Type B pancreatic cell (in vitro differentiated cells): ENCODE data around the gene DEUP1. TPM values are rescaled to one million over a fixed set of nuclear protein-coding genes. Genes with fewer than 3 reads are reported as not detected.

ENCODE experiments used
- DNase-seq: peaks from one replicate; pipeline ENCODE4 v3.0.0; 2021; ENCODE audit warnings: mixed read lengths; ENCODE audit not compliant: unreplicated experiment; ENCODE audit errors: extremely low spot score
- H3K27ac Mint-ChIP-seq: 2 replicates; pipeline ENCODE4 v1.8.0; 2021; ENCODE audit warnings: mild to moderate bottlenecking, mixed read lengths
- H3K27me3 Mint-ChIP-seq: 2 replicates; pipeline ENCODE4 v1.8.0; 2021; ENCODE audit warnings: mixed read lengths
- H3K36me3 Mint-ChIP-seq: 2 replicates; pipeline ENCODE4 v1.8.0; 2021; ENCODE audit warnings: mixed read lengths
- H3K4me1 Mint-ChIP-seq: one replicate; pipeline ENCODE4 v1.8.0; 2021; ENCODE audit warnings: mixed read lengths; ENCODE audit not compliant: unreplicated experiment
- H3K4me3 Mint-ChIP-seq: 2 replicates; pipeline ENCODE4 v1.8.0; 2021; ENCODE audit warnings: mild to moderate bottlenecking, mixed read lengths
- H3K9me3 Mint-ChIP-seq: 2 replicates; pipeline ENCODE4 v1.8.0; 2021; ENCODE audit warnings: mixed read lengths
- total RNA-seq: library from RNA; stranded (reverse); gene quantifications from 2 replicates; pipeline ENCODE4 v1.2.1, GENCODE V29; 2021; ENCODE audit warnings: low replicate concordance
- TF ChIP-seq, protein P1 (sequence below): fragments of 200-600 bp; sonication (generic); conservative IDR thresholded peaks from 2 replicates; pipeline ENCODE4 v1.5.0; 2021; ENCODE audit warnings: antibody characterized with exemption, mild to moderate bottlenecking

The DEUP1 gene
- total RNA-seq, 1 donor from 2014 or later: 0.24 TPM

DNA sequence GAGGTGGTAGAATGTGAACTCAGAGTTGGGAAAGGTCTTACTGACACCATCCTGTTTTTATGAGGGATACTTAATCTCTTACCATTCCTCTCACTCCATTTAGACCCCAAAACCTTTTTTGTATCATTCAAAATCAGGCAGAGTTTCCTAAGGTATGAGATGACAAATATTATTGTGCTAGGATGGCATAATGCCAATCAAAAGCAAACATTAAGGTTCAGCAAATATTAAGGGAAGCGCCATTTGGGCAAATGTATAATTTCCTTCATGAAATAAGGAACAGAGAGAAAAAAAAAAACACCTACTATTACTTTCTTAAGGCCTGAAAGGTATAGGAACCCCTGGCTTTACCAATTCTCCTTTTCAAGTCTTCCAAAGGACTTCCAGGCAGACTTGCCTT lies 150.2 kb downstream of the DEUP1 start:
- Mint-ChIP-seq H3K36me3 (peaks cover 8% of the 10 kb centered on the region), H3K27me3 (peaks cover 14% of the 10 kb centered on the region), H3K4me1 (peaks cover 16% of the 10 kb centered on the region), H3K4me3 (no peak overlapping the region), H3K9me3 (no peaks in the 10 kb centered on the region), H3K27ac (no peak overlapping the region)
- DNase-seq: no peak
- TF ChIP-seq, protein P1, sequence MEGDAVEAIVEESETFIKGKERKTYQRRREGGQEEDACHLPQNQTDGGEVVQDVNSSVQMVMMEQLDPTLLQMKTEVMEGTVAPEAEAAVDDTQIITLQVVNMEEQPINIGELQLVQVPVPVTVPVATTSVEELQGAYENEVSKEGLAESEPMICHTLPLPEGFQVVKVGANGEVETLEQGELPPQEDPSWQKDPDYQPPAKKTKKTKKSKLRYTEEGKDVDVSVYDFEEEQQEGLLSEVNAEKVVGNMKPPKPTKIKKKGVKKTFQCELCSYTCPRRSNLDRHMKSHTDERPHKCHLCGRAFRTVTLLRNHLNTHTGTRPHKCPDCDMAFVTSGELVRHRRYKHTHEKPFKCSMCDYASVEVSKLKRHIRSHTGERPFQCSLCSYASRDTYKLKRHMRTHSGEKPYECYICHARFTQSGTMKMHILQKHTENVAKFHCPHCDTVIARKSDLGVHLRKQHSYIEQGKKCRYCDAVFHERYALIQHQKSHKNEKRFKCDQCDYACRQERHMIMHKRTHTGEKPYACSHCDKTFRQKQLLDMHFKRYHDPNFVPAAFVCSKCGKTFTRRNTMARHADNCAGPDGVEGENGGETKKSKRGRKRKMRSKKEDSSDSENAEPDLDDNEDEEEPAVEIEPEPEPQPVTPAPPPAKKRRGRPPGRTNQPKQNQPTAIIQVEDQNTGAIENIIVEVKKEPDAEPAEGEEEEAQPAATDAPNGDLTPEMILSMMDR: no peak

DNA sequence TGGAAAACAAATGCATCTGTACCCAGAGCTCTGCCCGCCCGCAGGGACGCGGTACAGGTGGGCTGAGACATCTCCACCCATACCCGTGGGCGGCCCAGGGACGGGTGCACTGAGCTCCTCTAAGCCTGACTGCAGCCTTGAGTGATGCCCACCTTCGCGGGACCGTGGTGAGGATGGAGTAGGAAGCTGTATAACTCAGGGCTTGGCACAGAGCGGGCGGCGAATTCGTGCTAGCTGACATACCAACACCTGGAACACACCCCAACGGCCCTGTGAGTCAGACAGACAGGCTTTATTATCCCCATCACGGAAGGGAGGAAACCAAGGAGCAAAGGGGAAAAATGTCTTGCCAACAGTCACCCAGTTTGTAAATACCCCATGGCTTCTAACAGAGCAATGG lies 150.7 kb downstream of the DEUP1 start:
- H3K9me3 Mint-ChIP-seq: no peaks in the 10 kb centered on the region

DNA sequence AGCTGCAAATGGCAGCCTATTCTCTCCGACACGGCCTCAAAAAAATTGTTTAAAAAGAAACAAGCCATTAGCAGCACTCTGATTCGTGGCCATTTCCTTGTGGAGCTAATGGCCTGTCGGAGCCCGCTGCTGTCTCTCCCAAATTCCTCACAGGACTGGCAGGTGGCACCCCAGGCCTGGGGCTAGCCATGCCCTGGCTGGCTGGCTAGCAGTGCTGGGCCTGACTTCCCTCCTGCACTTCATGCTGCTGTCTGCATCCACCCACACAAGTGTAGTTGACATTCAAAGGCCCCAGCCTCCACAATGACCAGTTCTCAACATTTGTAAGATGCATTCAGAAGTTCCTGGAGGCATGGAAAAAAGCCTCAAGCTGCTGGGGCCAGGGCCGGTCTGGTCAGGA lies 151.2 kb downstream of the DEUP1 start:
- Mint-ChIP-seq H3K9me3 (no peaks in the 10 kb centered on the region), H3K36me3 (peaks cover 5% of the 10 kb centered on the region), H3K27ac (no peak overlapping the region), H3K27me3 (peaks cover 14% of the 10 kb centered on the region), H3K4me1 (peaks cover 16% of the 10 kb centered on the region), H3K4me3 (no peak overlapping the region)
- DNase-seq: no peak
- TF ChIP-seq, protein P1: no peak

More for the DNA sequence above, 150.7 kb downstream of the DEUP1 start:
- no peak for DNase-seq
- Mint-ChIP-seq H3K27ac (no peak overlapping the region), H3K4me1 (peaks cover 16% of the 10 kb centered on the region), H3K27me3 (peaks cover 14% of the 10 kb centered on the region), H3K4me3 (no peak overlapping the region), H3K36me3 (peaks cover 5% of the 10 kb centered on the region)
- TF ChIP-seq, protein P1: no peak

DNA sequence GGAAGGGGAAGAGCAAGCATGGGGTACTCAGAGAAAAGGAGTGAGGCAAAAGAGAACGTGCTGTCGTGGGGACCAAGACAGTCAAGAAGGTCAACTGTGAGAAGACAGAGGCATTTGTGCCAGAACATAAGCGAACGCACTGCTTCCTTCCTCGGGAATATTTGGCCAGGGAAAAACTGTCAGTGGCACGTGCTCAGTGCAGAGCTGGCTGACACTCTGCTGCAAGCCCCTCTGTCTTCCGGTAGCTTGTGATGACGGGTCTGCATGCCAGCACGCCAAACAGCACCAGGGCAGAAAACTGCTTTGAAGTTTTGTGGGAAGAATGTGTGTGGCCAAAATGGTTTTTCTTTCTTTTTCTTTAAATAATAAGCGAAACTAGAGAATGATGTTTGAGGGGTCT lies 152.0 kb downstream of the DEUP1 start:
- H3K36me3 Mint-ChIP-seq: peaks cover 5% of the 10 kb centered on the region
- H3K4me1 Mint-ChIP-seq: peaks cover 16% of the 10 kb centered on the region
- H3K27ac Mint-ChIP-seq: no peak overlapping the region
- DNase-seq: no peak
- TF ChIP-seq, protein P1: no peak
- H3K27me3 Mint-ChIP-seq: peaks cover 14% of the 10 kb centered on the region
- no peak overlapping the region for H3K4me3 Mint-ChIP-seq
- no peaks in the 10 kb centered on the region for H3K9me3 Mint-ChIP-seq

DNA sequence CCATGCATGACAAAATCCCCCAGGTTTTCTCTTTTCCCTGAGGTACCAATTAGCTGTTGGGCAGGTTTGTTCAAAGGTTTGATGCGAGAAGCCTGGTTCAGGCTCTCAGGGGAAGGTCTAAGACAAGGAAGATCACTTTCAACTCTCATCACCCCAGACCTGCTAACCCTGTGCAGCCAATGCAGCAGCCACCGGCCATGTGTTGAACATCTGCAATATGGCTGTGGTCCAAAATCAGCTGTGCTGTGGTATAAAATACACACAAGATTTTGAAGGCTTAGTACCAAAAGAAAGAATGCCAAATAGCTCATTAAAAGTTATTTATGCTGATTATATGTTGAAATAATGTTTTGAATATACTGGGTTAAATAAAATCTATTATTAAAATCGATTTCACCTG lies 154.2 kb downstream of the DEUP1 start:
- DNase-seq: no peak
- TF ChIP-seq, protein P1: no peak
- H3K27me3 Mint-ChIP-seq: peaks cover 6% of the 10 kb centered on the region
- H3K4me3 Mint-ChIP-seq: no peak overlapping the region
- peaks cover 10% of the 10 kb centered on the region for H3K4me1 Mint-ChIP-seq
- no peak overlapping the region for H3K27ac Mint-ChIP-seq
- H3K9me3 Mint-ChIP-seq: no peaks in the 10 kb centered on the region
- peaks cover 5% of the 10 kb centered on the region for H3K36me3 Mint-ChIP-seq

DNA sequence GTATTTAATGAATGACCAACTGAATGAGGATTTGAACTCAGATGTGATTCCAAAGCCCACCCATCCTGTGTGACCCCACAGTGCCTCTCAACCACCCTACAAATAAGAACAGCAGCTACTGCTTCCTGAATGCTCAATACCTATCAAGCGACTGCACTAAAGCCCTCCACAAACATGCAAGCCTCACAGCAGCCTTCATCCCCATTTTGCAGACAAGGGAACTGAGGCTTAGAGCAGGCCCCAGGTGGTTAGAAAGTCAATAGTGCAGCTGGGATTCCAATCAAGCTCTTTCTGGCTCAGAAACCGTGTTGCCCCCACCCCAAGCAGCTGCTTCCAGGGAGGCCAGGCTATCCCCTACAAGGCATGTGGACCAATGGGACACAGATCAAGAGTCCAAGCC lies 155.4 kb downstream of the DEUP1 start:
- H3K4me3 Mint-ChIP-seq: no peak overlapping the region
- no peak for DNase-seq
- H3K9me3 Mint-ChIP-seq: no peaks in the 10 kb centered on the region
- peaks cover 10% of the 10 kb centered on the region for H3K27me3 Mint-ChIP-seq
- peaks cover 5% of the 10 kb centered on the region for H3K36me3 Mint-ChIP-seq
- no peak overlapping the region for H3K27ac Mint-ChIP-seq
- TF ChIP-seq, protein P1: no peak
- peaks cover 14% of the 10 kb centered on the region for H3K4me1 Mint-ChIP-seq
